ENCODE data around the gene POPDC3. TPM values are rescaled to one million over a fixed set of nuclear protein-coding genes. Genes with fewer than 3 reads are reported as not detected.

Gene POPDC3
- total RNA-seq, 1 experiment from 2014 or later: 0.62 TPM

DNA sequence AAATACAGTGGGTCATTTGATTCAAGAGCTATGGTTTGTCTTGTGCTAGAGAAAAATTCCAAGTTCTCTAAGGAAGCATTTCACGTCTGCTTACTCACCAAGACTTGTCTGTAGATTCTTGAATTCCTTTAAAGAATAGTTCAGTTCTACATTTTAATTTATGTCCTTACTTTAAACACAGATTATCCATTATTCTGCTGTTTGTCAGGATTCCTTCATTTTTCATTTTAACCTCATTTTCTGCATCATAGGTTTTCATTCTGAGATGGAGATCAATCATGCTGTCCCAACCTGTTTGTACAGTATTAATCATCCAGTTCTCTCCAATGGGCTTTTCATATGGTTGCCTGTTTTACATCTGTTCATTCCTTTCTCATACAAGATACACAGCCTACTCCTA is 24.5 kb upstream of the POPDC3 start:
- TF ChIP-seq, protein P1, sequence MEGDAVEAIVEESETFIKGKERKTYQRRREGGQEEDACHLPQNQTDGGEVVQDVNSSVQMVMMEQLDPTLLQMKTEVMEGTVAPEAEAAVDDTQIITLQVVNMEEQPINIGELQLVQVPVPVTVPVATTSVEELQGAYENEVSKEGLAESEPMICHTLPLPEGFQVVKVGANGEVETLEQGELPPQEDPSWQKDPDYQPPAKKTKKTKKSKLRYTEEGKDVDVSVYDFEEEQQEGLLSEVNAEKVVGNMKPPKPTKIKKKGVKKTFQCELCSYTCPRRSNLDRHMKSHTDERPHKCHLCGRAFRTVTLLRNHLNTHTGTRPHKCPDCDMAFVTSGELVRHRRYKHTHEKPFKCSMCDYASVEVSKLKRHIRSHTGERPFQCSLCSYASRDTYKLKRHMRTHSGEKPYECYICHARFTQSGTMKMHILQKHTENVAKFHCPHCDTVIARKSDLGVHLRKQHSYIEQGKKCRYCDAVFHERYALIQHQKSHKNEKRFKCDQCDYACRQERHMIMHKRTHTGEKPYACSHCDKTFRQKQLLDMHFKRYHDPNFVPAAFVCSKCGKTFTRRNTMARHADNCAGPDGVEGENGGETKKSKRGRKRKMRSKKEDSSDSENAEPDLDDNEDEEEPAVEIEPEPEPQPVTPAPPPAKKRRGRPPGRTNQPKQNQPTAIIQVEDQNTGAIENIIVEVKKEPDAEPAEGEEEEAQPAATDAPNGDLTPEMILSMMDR (conservative IDR thresholded peaks at IDR 0.05; ENCODE audit: low read depth, low read length): no peak
- TF ChIP-seq EZH2 (IDR thresholded peaks at IDR 0.05; ENCODE audit: borderline replicate concordance, low read depth, low read length, poor library complexity, severe bottlenecking): no peak
- no peaks in the 10 kb centered on the region for H3K27me3 ChIP-seq (replicated peaks; ENCODE audit: insufficient read depth, low read depth, low read length, poor library complexity)
- DNase-seq (ENCODE audit: low spot score): no peak
- ChIA-PET POLR2A (ENCODE audit: low non-redundant PET) (no interaction called here), CTCF (no interaction called here)
- BruUV-seq (replicated peaks): no TSS peak
- H3K4me1 ChIP-seq (ENCODE audit: insufficient read depth, low read length, poor library complexity, severe bottlenecking): no peaks in the 10 kb centered on the region
- H3K9me3 ChIP-seq (ENCODE audit: low read depth, low read length, poor library complexity, severe bottlenecking): no peaks in the 10 kb centered on the region
- no peaks in the 10 kb centered on the region for H3K36me3 ChIP-seq (ENCODE audit: insufficient read depth, low read length, poor library complexity, severe bottlenecking)
- no peak overlapping the region for H3K4me3 ChIP-seq (ENCODE audit: low read depth, low read length, poor library complexity, severe bottlenecking)
- no peak overlapping the region for H3K27ac ChIP-seq (ENCODE audit: low read depth, low read length, poor library complexity, severe bottlenecking)
- intact Hi-C loops (cut with micrococcal nuclease; ENCODE audit: unreplicated experiment): no loop called here

DNA sequence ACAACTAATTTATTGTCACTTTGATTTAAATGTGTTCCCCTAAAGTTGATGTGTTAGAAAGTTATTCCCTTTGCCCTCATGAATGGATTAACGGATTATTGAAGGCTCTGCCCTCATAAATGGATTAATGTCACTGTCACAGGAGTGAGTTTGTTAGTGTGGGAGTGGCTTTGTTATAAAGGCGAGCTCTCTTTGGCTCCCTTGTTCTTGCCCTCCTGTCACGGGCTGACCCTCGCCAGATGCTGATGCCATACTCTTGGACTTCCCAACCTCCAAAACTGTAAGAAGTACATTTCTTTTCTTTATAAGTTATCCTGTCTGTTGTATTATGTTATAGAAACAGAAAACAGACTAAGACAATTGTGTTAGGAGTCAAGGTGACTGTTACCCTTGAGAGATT is 22.7 kb upstream of the POPDC3 start:
- intact Hi-C loops (cut with micrococcal nuclease; ENCODE audit: unreplicated experiment): no loop called here
- no peaks in the 10 kb centered on the region for H3K9me3 ChIP-seq (ENCODE audit: low read depth, low read length, poor library complexity, severe bottlenecking)
- BruUV-seq (replicated peaks): no TSS peak
- POLR2A ChIA-PET (ENCODE audit: low non-redundant PET): no interaction called here
- no peaks in the 10 kb centered on the region for H3K4me1 ChIP-seq (ENCODE audit: insufficient read depth, low read length, poor library complexity, severe bottlenecking)
- CTCF ChIA-PET: no interaction called here
- no peak for DNase-seq (ENCODE audit: low spot score)
- H3K4me3 ChIP-seq (ENCODE audit: low read depth, low read length, poor library complexity, severe bottlenecking): no peak overlapping the region
- no peaks in the 10 kb centered on the region for H3K27me3 ChIP-seq (replicated peaks; ENCODE audit: insufficient read depth, low read depth, low read length, poor library complexity)
- no peaks in the 10 kb centered on the region for H3K36me3 ChIP-seq (ENCODE audit: insufficient read depth, low read length, poor library complexity, severe bottlenecking)
- H3K27ac ChIP-seq (ENCODE audit: low read depth, low read length, poor library complexity, severe bottlenecking): no peak overlapping the region
- TF ChIP-seq, protein P1 (conservative IDR thresholded peaks at IDR 0.05; ENCODE audit: low read depth, low read length): no peak
- no peak for TF ChIP-seq EZH2 (IDR thresholded peaks at IDR 0.05; ENCODE audit: borderline replicate concordance, low read depth, low read length, poor library complexity, severe bottlenecking)

DNA sequence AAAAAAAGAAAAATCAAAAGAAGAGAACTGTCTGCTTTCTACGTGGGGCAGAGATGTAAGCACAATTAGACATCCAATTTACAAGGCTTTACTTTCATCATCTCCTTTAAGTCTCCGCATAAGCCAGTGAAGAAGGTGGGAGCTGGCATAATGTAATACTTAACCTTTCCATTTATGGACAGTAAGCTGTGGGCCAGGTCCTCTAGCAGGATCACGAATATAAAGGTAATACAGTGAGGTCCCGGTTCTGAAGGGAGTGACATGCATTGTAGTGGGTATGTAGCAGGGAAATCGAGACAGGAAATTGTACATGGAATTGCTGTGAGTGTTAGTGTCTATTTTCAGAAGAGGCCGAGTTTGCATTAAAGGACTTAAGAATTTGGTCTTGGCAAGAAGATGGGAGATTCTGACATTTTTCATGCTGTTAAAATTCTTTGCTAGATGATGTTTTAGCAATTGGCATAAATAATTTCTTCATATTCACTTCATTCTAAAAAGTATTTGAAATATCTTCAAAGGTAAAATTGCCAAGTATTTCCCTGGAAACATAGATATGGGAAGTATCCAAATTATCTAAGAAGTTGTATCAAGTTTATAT is 20.4 kb upstream of the POPDC3 start:
- Histone ChIP-seq H3K9me3 (ENCODE audit: low read depth, low read length, poor library complexity, severe bottlenecking) (no peaks in the 10 kb centered on the region), H3K4me1 (ENCODE audit: insufficient read depth, low read length, poor library complexity, severe bottlenecking) (no peaks in the 10 kb centered on the region), H3K36me3 (ENCODE audit: insufficient read depth, low read length, poor library complexity, severe bottlenecking) (no peaks in the 10 kb centered on the region), H3K27ac (ENCODE audit: low read depth, low read length, poor library complexity, severe bottlenecking) (no peak overlapping the region), H3K27me3 (replicated peaks; ENCODE audit: insufficient read depth, low read depth, low read length, poor library complexity) (no peaks in the 10 kb centered on the region), H3K4me3 (ENCODE audit: low read depth, low read length, poor library complexity, severe bottlenecking) (no peak overlapping the region)
- ChIA-PET CTCF (no interaction called here), POLR2A (ENCODE audit: low non-redundant PET) (no interaction called here)
- DNase-seq (ENCODE audit: low spot score): no peak
- intact Hi-C loops (cut with micrococcal nuclease; ENCODE audit: unreplicated experiment): no loop called here
- BruUV-seq (replicated peaks): no TSS peak
- TF ChIP-seq, protein P1 (conservative IDR thresholded peaks at IDR 0.05; ENCODE audit: low read depth, low read length): no peak
- TF ChIP-seq EZH2 (IDR thresholded peaks at IDR 0.05; ENCODE audit: borderline replicate concordance, low read depth, low read length, poor library complexity, severe bottlenecking): no peak
